Measurements from ENCODE around the gene KRTAP1-1.
A peak's percentile ranks its signal among the peaks of the same experiment; 100 is the strongest.
"Not testable (repeated sequence)": the region's sequence is repeated elsewhere in the genome, so short reads cannot be mapped to it uniquely, and the experiment has no call there.

The KRTAP1-1 gene

GRCh38 chr17:41064301-41064700 is 23.1 kb upstream of the KRTAP1-1 start:
- TF ChIP-seq POLR2A (IDR thresholded peaks at IDR 0.05; ENCODE audit: low read depth, low read length): no peak
- no peak for TF ChIP-seq TAF1 (IDR thresholded peaks at IDR 0.05; ENCODE audit: borderline replicate concordance, low read depth, low read length)
- TF ChIP-seq POLR2AphosphoS5 (IDR thresholded peaks at IDR 0.05; ENCODE audit: low read depth, low read length): no peak
- DNase-seq (ENCODE audit: insufficient read length): no peak
- FAIRE-seq: no peak

GRCh38 chr17:41063449-41063848 is 22.2 kb upstream of the KRTAP1-1 start:
- FAIRE-seq (no peak), DNase-seq (ENCODE audit: insufficient read length) (no peak)
- TF ChIP-seq TAF1 (IDR thresholded peaks at IDR 0.05; ENCODE audit: borderline replicate concordance, low read depth, low read length) (no peak), POLR2A (IDR thresholded peaks at IDR 0.05; ENCODE audit: low read depth, low read length) (no peak), POLR2AphosphoS5 (IDR thresholded peaks at IDR 0.05; ENCODE audit: low read depth, low read length) (no peak)

GRCh38 chr17:41061964-41062363 is 20.7 kb upstream of the KRTAP1-1 start:
- DNase-seq (ENCODE audit: insufficient read length): no peak
- no peak for FAIRE-seq
- TF ChIP-seq POLR2AphosphoS5 (IDR thresholded peaks at IDR 0.05; ENCODE audit: low read depth, low read length) (no peak), POLR2A (IDR thresholded peaks at IDR 0.05; ENCODE audit: low read depth, low read length) (no peak), TAF1 (IDR thresholded peaks at IDR 0.05; ENCODE audit: borderline replicate concordance, low read depth, low read length) (no peak)

- FAIRE-seq (no peak), DNase-seq (ENCODE audit: insufficient read length) (no peak)
- no peak for TF ChIP-seq POLR2A (IDR thresholded peaks at IDR 0.05; ENCODE audit: low read depth, low read length)
- no peak for TF ChIP-seq POLR2AphosphoS5 (IDR thresholded peaks at IDR 0.05; ENCODE audit: low read depth, low read length)
- TF ChIP-seq TAF1 (IDR thresholded peaks at IDR 0.05; ENCODE audit: borderline replicate concordance, low read depth, low read length): no peak
Observed at GRCh38 chr17:41060052-41060604, 18.9 kb upstream of the KRTAP1-1 start, which contains the start of gene KRTAP2-3. KRTAP2-3 (minus strand) TSS chr17:41060114; CDS start chr17:41060050, 64 bp downstream.

GRCh38 chr17:41059276-41060051 is 18.2 kb upstream of the KRTAP1-1 start:
- FAIRE-seq; DNase-seq (ENCODE audit: insufficient read length): not testable (repeated sequence)

- DNase-seq (ENCODE audit: insufficient read length): no peak
- FAIRE-seq: no peak
- TF ChIP-seq TAF1 (IDR thresholded peaks at IDR 0.05; ENCODE audit: borderline replicate concordance, low read depth, low read length): no peak
- TF ChIP-seq POLR2AphosphoS5 (IDR thresholded peaks at IDR 0.05; ENCODE audit: low read depth, low read length): no peak
- TF ChIP-seq POLR2A (IDR thresholded peaks at IDR 0.05; ENCODE audit: low read depth, low read length): no peak
Observed at GRCh38 chr17:41058741-41059140, 17.5 kb upstream of the KRTAP1-1 start.

- no peak for TF ChIP-seq TAF1 (IDR thresholded peaks at IDR 0.05; ENCODE audit: borderline replicate concordance, low read depth, low read length)
- TF ChIP-seq POLR2AphosphoS5 (IDR thresholded peaks at IDR 0.05; ENCODE audit: low read depth, low read length): no peak
- no peak for TF ChIP-seq POLR2A (IDR thresholded peaks at IDR 0.05; ENCODE audit: low read depth, low read length)
- FAIRE-seq (peak; percentile 21), DNase-seq (ENCODE audit: insufficient read length) (no peak)
Observed at GRCh38 chr17:41057547-41057946, 16.3 kb upstream of the KRTAP1-1 start.

- not testable (repeated sequence) for FAIRE-seq
Observed at GRCh38 chr17:41055130-41055529, 13.9 kb upstream of the KRTAP1-1 start, which contains the start of gene KRTAP2-2. KRTAP2-2 (minus strand) TSS chr17:41055230; CDS start chr17:41055211, 19 bp downstream.

GRCh38 chr17:41054556-41054955 is 13.3 kb upstream of the KRTAP1-1 start:
- not testable (repeated sequence) for FAIRE-seq; DNase-seq (ENCODE audit: insufficient read length)

More at GRCh38 chr17:41055130-41055529, 13.9 kb upstream of the KRTAP1-1 start, which contains the start of gene KRTAP2-2:
- not testable (repeated sequence) for DNase-seq (ENCODE audit: insufficient read length)

- FAIRE-seq: no peak
- no peak for DNase-seq (ENCODE audit: insufficient read length)
- no peak for TF ChIP-seq POLR2A (IDR thresholded peaks at IDR 0.05; ENCODE audit: low read depth, low read length)
- TF ChIP-seq TAF1 (IDR thresholded peaks at IDR 0.05; ENCODE audit: borderline replicate concordance, low read depth, low read length): no peak
- TF ChIP-seq POLR2AphosphoS5 (IDR thresholded peaks at IDR 0.05; ENCODE audit: low read depth, low read length): no peak
Observed at GRCh38 chr17:41054025-41054424, 12.8 kb upstream of the KRTAP1-1 start.

- FAIRE-seq: no peak
- DNase-seq (ENCODE audit: insufficient read length): no peak
- TF ChIP-seq TAF1 (IDR thresholded peaks at IDR 0.05; ENCODE audit: borderline replicate concordance, low read depth, low read length) (no peak), POLR2A (IDR thresholded peaks at IDR 0.05; ENCODE audit: low read depth, low read length) (no peak), POLR2AphosphoS5 (IDR thresholded peaks at IDR 0.05; ENCODE audit: low read depth, low read length) (no peak)
Observed at GRCh38 chr17:41052566-41052965, 11.3 kb upstream of the KRTAP1-1 start.

GRCh38 chr17:41049110-41049509 is 7.9 kb upstream of the KRTAP1-1 start:
- FAIRE-seq (no peak), DNase-seq (ENCODE audit: insufficient read length) (no peak)
- TF ChIP-seq POLR2AphosphoS5 (IDR thresholded peaks at IDR 0.05; ENCODE audit: low read depth, low read length): no peak
- TF ChIP-seq TAF1 (IDR thresholded peaks at IDR 0.05; ENCODE audit: borderline replicate concordance, low read depth, low read length): no peak
- no peak for TF ChIP-seq POLR2A (IDR thresholded peaks at IDR 0.05; ENCODE audit: low read depth, low read length)

Measured in GM12892 (cell line).